Measurements from ENCODE around the gene CCDC106.

CCDC106 gene

DNA sequence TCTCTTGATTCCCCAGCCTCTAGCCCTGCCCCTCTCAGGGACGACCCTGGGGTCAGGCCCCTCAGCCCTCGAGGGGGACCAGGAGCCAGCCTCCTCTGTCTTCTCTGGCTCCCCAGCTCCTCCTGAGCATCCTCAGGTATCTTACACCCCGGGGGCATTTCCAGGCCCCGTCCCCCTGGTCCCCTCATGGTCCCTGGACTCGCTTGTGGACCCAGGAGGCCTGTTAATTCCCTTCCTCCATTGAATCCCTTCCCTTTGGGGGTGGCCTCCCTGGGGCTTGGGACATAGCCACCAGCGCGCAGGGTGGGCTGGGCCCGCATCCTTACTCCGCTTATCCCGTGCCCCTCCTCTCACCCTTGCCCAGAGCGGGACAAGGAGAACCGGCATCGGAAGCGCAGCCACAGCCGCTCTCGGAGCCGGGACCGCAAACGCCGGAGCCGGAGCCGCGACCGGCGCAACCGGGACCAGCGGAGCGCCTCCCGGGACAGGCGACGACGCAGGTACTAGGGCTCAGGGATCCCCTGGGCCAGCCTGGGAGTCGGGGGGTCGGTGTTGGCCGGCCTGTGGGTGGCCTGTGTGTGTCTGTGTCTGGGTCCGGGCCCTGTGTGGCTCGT, 10.9 kb downstream of the CCDC106 start:
- Mint-ChIP-seq H3K27me3 (peaks cover 4% of the 10 kb centered on the region), H3K9me3 (no peaks in the 10 kb centered on the region), H3K4me1 (peaks cover 52% of the 10 kb centered on the region), H3K4me3 (peak overlapping the region; percentile 99), H3K27ac (peak overlapping the region; percentile 72), H3K36me3 (ENCODE audit: low read depth) (peaks cover 59% of the 10 kb centered on the region)
- DNase-seq, result no peak
- no peak for ATAC-seq

DNA sequence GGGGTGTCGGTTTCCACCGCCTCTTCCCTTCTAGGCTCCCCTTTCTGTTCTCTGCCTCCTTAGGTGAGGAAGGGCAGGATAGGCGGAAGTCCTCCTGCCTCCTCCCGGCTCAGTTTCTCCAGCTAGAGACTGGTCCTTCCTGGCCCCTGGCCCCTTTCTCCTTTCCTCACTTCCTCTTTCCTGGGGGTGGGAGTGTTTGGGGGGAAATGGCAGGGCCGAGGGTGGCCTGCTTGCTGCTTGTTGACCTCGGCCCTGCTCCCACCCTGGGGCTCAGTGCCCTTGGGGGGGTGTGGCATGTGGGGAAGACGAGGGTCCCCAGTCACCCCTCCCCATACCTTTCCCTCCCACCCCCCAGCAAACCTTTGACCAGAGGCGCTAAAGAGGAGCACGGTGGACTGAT, 11.8 kb downstream of the CCDC106 start:
- H3K27ac Mint-ChIP-seq, result peak overlapping the region; percentile 72
- peaks cover 47% of the 10 kb centered on the region for H3K4me1 Mint-ChIP-seq

DNA sequence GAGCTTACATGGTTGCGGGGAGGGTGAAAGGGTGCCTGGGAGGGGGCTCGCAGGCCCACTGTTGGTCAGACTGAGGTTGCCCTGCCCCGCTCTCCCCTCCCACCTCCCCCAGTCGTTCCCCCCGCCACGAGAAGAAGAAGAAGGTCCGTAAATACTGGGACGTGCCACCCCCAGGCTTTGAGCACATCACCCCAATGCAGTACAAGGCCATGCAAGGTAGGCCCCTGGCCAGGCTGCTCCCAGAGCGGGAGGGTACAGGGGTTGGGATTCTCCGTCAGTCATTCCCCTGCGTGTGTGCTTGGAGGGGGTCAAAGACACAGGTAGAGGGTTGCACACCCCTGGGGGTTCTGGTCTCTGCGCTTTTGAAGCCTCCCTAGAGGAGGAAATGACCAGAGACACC, 12.4 kb downstream of the CCDC106 start:
- Mint-ChIP-seq H3K9me3 (no peaks in the 10 kb centered on the region), H3K27me3 (peaks cover under 1% of the 10 kb centered on the region), H3K36me3 (ENCODE audit: low read depth) (peaks cover 63% of the 10 kb centered on the region), H3K4me3 (no peak overlapping the region), H3K27ac (peak overlapping the region; percentile 52), H3K4me1 (peaks cover 47% of the 10 kb centered on the region)
- ATAC-seq (no peak), DNase-seq (no peak)

More for the DNA sequence above, 11.8 kb downstream of the CCDC106 start:
- Mint-ChIP-seq H3K9me3 (no peaks in the 10 kb centered on the region), H3K36me3 (ENCODE audit: low read depth) (peaks cover 62% of the 10 kb centered on the region), H3K4me3 (no peak overlapping the region), H3K27me3 (peaks cover 1% of the 10 kb centered on the region)
- DNase-seq (no peak), ATAC-seq (no peak)

DNA sequence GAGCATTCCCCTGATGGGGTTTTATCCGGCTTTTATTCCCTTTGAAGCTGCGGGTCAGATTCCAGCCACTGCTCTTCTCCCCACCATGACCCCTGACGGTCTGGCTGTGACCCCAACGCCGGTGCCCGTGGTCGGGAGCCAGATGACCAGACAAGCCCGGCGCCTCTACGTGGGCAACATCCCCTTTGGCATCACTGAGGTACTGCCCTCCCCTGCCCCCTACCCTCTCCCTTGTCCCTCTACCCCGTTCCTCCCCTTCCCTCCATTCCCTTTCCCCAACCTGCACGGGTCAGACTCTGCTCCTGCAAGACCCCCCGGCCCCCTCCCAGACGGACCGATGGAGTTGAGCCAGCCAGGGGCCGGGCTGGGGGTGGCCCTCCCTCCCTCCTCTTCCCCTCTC, 13.0 kb downstream of the CCDC106 start:
- Mint-ChIP-seq H3K27me3 (no peaks in the 10 kb centered on the region), H3K36me3 (ENCODE audit: low read depth) (peaks cover 60% of the 10 kb centered on the region), H3K9me3 (no peaks in the 10 kb centered on the region), H3K27ac (no peak overlapping the region), H3K4me3 (no peak overlapping the region), H3K4me1 (peaks cover 42% of the 10 kb centered on the region)
- ATAC-seq, result no peak
- no peak for DNase-seq

DNA sequence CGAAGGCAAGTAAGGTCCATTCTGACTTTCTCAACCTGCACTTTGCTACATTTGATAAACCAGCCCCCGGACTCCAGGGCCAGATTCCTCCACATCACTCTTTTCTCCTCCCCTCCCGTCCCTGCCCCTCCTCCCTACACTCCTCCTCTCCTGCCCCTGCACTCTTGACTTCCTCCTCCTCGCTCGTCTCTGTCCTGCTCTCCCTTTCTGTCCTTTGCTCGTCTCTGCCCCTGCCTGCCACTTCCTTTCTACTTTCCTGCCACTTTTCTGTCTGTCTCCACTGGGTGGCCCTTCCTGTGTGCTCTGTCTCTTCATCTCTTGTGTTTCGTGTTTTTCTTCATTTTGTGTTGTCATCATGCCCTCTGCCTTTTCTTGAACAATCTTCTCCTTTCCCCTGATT, 13.8 kb downstream of the CCDC106 start:
- H3K36me3 Mint-ChIP-seq (ENCODE audit: low read depth), result peaks cover 53% of the 10 kb centered on the region
- DNase-seq, result no peak
- H3K4me1 Mint-ChIP-seq, result peaks cover 35% of the 10 kb centered on the region
- no peaks in the 10 kb centered on the region for H3K27me3 Mint-ChIP-seq
- no peak for ATAC-seq
- H3K27ac Mint-ChIP-seq, result peak overlapping the region; percentile 36
- H3K9me3 Mint-ChIP-seq, result no peaks in the 10 kb centered on the region
- H3K4me3 Mint-ChIP-seq, result no peak overlapping the region

DNA sequence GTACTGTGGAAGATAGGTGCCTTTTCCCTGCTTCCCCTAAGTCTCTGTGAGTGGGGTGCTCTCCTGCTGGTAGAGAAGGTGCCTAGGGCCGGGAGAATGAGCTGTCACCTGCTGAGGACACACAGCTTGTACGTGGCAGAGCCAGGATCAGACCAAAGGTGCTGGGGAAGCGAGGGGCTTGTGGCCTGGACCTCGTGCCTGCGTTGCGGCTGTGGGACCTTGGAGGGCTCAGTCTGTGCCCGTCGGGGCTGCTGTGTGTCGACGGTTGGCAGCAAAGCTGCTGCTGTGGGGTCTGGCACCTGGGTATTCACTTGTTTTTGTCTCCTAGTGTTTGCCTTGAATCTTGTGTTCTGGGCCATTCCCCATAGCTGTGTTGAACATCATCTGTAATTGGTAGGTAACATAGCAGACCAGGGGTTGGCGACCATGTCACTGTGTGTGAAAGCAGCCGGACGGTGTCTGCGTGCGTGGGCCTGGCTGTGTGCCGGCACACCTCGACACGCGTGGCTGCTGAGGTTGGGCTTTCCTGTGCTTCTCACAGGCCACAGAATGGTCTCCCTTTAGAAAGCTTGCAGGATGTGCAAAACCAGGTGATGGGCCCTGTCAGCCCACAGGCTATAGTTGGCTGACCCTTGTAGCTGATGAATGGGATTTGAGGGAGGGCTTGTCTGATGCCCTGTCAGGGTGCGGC, 16.0 kb downstream of the CCDC106 start:
- Mint-ChIP-seq H3K4me3 (no peak overlapping the region), H3K27me3 (no peaks in the 10 kb centered on the region), H3K4me1 (peaks cover 16% of the 10 kb centered on the region), H3K36me3 (ENCODE audit: low read depth) (peaks cover 49% of the 10 kb centered on the region), H3K9me3 (no peaks in the 10 kb centered on the region), H3K27ac (no peak overlapping the region)
- ATAC-seq (no peak), DNase-seq (no peak)

DNA sequence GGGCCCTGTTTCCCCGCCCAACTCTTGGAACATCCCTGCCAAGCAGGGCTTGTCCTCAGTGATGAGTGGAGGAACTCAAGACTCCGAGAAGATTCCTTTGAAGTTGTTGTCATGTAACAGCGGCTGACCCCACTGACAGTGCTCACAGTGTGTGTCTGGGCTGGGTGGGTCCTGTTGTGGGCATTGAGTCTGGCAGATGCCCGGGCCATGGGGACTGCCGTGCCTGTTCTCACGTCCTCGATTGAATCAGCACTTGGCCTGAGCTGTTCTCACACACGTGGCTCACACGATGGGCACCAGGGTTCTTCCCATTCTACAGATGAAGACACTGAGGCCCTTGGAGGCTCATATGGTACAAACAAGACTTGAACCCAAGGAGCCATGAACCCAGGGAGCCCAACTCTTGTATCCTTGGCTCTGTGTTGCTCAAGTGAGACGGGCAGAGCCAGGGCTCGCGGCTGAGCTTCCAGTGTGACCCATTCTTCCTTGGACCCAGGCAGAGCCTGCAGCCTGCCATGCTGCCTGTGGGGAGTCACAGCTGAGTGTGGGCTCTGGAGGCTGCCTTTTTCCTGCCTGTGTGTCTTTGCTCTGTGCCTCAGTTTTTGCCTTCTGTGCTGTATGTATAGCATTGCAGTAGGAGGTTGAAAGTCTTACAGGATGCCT, 18.5 kb downstream of the CCDC106 start:
- Mint-ChIP-seq H3K27me3 (no peaks in the 10 kb centered on the region), H3K27ac (no peak overlapping the region), H3K9me3 (no peaks in the 10 kb centered on the region), H3K4me1 (peaks cover 18% of the 10 kb centered on the region), H3K4me3 (no peak overlapping the region), H3K36me3 (ENCODE audit: low read depth) (peaks cover 54% of the 10 kb centered on the region)
- ATAC-seq, result no peak
- no peak for DNase-seq

DNA sequence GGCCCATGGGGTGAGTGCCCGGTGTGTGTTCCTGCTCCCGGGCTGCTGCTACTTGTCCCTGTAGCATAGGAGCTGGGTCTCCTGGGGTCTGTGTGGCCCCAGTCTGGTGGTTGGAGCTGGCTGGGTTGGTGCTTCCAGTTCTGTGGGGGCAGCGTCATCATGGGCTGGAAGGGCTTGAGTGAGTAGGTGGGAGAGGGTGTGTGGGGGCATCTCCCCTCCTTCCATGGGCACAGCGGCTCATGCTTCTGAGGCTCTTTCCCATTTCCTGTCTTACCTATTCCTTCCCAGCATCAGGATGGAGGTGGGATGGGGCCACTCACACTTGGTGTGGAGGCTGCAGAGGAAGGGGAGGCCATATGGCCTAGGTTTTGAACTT, 19.0 kb downstream of the CCDC106 start:
- Mint-ChIP-seq H3K36me3 (ENCODE audit: low read depth) (peaks cover 50% of the 10 kb centered on the region), H3K4me1 (peaks cover 19% of the 10 kb centered on the region), H3K9me3 (no peaks in the 10 kb centered on the region), H3K27me3 (no peaks in the 10 kb centered on the region), H3K4me3 (no peak overlapping the region), H3K27ac (no peak overlapping the region)
- ATAC-seq (no peak), DNase-seq (no peak)

DNA sequence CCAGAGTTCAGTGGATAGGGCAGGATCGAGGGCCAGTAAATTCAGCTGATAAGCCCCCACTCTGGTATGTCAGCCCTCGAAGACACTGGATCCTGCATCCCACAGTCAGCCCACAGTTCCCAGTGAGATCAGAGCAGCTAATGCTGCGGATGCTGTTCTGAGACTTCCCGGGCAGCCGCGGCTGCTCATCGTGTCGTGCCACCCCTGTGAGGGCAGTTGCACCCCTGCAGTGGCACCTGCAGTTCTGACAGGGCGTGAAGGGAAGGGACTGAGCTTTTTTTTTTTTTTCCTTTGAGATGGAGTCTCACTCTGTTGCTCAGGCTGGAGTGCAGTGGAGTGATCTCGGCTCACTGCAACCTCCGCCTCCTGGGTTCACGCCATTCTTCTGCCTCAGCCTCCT, 19.5 kb downstream of the CCDC106 start:
- DNase-seq (no peak), ATAC-seq (no peak)
- Mint-ChIP-seq H3K4me1 (peaks cover 24% of the 10 kb centered on the region), H3K36me3 (ENCODE audit: low read depth) (peaks cover 54% of the 10 kb centered on the region), H3K27ac (no peak overlapping the region), H3K9me3 (no peaks in the 10 kb centered on the region), H3K27me3 (no peaks in the 10 kb centered on the region), H3K4me3 (no peak overlapping the region)

DNA sequence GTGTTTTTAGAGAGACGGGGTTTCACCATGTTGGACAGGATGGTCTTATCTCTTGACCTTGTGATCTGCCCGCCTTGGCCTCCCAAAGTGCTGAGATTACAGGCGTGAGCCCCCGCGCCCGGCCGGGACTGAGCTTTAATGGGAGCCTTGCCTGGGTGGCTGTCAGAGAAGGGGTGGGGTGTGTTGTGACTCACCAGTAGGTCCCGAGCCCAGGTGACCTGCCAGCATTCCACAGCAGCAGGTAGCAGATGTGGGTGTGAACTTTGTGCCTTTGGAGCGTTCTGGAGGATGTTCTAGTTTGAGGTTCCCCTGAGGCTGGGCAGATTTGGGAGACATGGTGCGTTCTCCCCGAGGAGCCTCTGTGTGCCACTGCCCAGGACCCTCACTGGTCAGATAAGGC, 19.9 kb downstream of the CCDC106 start:
- DNase-seq, result no peak
- Mint-ChIP-seq H3K27ac (no peak overlapping the region), H3K4me3 (no peak overlapping the region), H3K4me1 (peaks cover 24% of the 10 kb centered on the region), H3K36me3 (ENCODE audit: low read depth) (peaks cover 50% of the 10 kb centered on the region), H3K9me3 (no peaks in the 10 kb centered on the region), H3K27me3 (no peaks in the 10 kb centered on the region)
- no peak for ATAC-seq

DNA sequence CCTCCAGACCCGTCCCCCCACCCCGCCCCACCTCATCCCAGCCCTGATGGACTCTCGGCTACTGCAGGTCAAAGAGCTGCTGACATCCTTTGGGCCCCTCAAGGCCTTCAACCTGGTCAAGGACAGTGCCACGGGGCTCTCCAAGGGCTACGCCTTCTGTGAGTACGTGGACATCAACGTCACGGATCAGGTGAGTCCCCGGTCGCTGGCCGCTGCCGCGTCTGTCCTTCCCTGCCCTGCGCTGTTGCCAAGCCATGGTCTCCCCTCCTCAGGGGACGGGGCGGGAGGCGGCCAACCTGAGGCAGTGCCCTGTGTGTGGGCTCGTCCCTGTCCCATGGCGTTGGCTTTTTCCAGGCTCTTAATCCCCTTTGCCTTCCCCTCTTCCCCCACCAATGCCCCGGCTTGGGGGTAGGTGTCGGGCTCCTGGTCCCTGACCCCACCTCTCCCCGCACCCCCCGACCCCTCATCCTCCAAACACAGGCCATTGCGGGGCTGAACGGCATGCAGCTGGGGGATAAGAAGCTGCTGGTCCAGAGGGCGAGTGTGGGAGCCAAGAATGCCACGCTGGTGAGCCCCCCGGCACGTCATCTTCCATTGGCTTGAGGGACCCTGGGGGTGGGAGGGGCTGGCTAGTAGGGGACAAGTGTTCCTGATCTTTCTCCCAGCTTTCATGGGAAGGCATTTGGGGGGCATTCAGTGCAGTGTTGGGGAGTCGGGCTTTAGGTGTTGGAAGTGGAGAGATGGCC, 20.8 kb downstream of the CCDC106 start:
- no peak for ATAC-seq

DNA sequence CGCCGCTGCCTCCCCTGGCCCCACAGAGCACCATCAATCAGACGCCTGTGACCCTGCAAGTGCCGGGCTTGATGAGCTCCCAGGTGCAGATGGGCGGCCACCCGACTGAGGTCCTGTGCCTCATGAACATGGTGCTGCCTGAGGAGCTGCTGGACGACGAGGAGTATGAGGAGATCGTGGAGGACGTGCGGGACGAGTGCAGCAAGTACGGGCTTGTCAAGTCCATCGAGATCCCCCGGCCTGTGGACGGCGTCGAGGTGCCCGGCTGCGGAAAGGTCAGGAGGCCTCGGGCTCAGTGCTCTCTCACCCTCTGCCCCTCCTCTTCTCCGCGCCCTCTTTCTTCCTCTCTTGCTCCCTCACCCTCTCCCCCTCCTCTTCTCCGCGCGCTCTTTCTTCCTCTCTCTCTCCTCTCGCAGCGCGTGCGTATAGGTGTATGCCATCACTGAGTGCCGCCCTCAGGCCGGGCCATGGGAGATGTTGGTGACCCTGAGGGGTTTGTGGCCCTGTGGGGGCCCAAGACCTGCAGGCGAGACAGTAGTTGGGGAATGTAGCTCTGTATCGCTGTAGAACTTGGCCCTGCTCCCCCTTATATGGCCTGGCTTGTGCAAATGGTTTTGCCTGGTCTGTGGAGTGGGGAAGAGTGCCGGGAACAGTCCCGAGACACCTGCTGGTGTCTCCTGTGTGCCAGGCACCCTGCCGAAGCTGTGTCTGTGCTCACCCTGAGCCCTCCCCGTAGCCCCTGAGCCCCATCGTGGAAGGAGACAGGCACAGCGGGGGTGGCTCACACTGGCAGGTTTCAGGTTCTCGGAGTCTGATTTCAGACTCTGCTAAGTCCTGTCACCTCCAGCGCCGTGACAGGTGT, 21.6 kb downstream of the CCDC106 start:
- ATAC-seq (no peak), DNase-seq (no peak)
- Mint-ChIP-seq H3K4me3 (no peak overlapping the region), H3K36me3 (ENCODE audit: low read depth) (peaks cover 41% of the 10 kb centered on the region), H3K9me3 (no peaks in the 10 kb centered on the region), H3K27ac (no peak overlapping the region), H3K4me1 (peaks cover 32% of the 10 kb centered on the region), H3K27me3 (no peaks in the 10 kb centered on the region)

More for the DNA sequence above, 20.8 kb downstream of the CCDC106 start:
- no peaks in the 10 kb centered on the region for H3K9me3 Mint-ChIP-seq
- H3K36me3 Mint-ChIP-seq (ENCODE audit: low read depth), result peaks cover 46% of the 10 kb centered on the region
- no peak overlapping the region for H3K27ac Mint-ChIP-seq
- peaks cover 27% of the 10 kb centered on the region for H3K4me1 Mint-ChIP-seq
- H3K27me3 Mint-ChIP-seq, result no peaks in the 10 kb centered on the region
- DNase-seq, result no peak
- no peak overlapping the region for H3K4me3 Mint-ChIP-seq

DNA sequence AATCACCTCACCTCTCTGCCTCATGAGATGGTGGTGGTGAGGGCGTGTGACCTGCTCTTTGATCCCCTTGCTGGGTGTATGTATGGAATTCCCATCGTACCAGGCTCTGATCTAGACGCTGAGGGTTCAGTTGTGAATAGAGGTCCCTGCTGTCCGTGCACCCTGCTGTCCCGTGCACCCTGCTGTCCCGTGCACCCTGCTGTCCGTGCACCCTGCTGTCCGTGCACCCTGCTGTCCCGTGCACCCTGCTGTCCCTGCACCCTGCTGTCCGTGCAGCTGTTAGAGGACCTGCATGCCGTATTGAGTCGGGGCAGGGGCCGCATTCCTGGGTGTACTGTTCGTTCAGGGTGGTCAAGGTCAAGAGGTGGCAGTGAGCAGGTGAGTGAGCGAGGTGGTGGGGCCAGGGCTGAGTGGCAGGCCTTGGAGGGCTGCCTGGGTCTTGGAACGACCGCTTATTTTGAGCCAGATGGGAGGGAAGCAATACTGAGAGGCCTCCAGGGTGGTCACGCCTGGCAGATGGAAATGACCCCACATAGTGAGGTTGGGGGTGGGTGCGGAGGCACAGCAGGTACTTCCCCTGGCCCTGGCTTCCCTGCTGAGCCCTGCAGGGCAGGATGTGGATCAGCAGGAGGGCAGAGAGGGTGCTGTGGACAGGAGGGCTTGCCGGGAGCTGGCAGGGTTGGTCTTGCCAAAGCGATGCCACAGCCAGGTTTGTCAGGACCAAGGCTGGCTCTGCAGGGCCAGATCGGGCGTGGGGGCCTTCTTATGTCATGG, 22.5 kb downstream of the CCDC106 start:
- Mint-ChIP-seq H3K27ac (peak overlapping the region; percentile 40), H3K9me3 (no peaks in the 10 kb centered on the region), H3K4me1 (peaks cover 33% of the 10 kb centered on the region), H3K27me3 (no peaks in the 10 kb centered on the region), H3K4me3 (no peak overlapping the region), H3K36me3 (ENCODE audit: low read depth) (peaks cover 38% of the 10 kb centered on the region)
- no peak for DNase-seq
- ATAC-seq, result no peak

Data from activated naive CD8-positive, alpha-beta T cell treated with anti-CD3 and anti-CD28 coated beads, Interleukin-2, amount 50 U/mL, for 24 hours (primary cell).